Keratinocyte (primary cell): ENCODE results near the gene MAPK9. TPM values are rescaled to one million over a fixed set of nuclear protein-coding genes. Genes with fewer than 3 reads are reported as not detected.

Experiments used
- DNase-seq: peaks from one replicate; pipeline ENCODE4 v3.0.0-alpha.2; 2011; ENCODE audit warnings: low read depth, missing footprints, low spot score
- FAIRE-seq: peaks from 2 replicates; lab custom pipeline; 2011; peaks lifted over from hg19 to GRCh38; lab: Jason Lieb, UNC
- H2AFZ ChIP-seq: 2 replicates; pipeline ENCODE4 v1.6.0; 2012; ENCODE audit warnings: low read length, control low read depth, inconsistent platforms; ENCODE audit not compliant: control insufficient read depth
- H3K27ac ChIP-seq: 2 replicates; pipeline ENCODE4 v1.5.1; 2011; ENCODE audit warnings: low read length; ENCODE audit not compliant: control insufficient read depth, insufficient read depth
- H3K27me3 ChIP-seq: 3 replicates; pipeline ENCODE4 v1.6.0; 2011; ENCODE audit warnings: low read length; ENCODE audit not compliant: control insufficient read depth, insufficient read depth; ENCODE audit errors: extremely low read depth
- H3K36me3 ChIP-seq, 2 experiments: 2 replicates in 1 of 2; 3 replicates in 1 of 2; pipeline ENCODE4 v1.5.1; 2011; ENCODE audit warnings: low read length in 2 of 2, mild to moderate bottlenecking in 1 of 2; ENCODE audit not compliant: control insufficient read depth in 2 of 2, insufficient read depth in 2 of 2; ENCODE audit errors: extremely low read depth in 1 of 2
- H3K4me1 ChIP-seq: 3 replicates; pipeline ENCODE4 v1.5.1; 2011; ENCODE audit warnings: low read length; ENCODE audit not compliant: control insufficient read depth, insufficient read depth; ENCODE audit errors: extremely low read depth
- H3K4me2 ChIP-seq: 3 replicates; pipeline ENCODE4 v1.6.0; 2011; ENCODE audit warnings: low read depth, low read length; ENCODE audit not compliant: control insufficient read depth, insufficient read depth; ENCODE audit errors: extremely low read depth
- H3K4me3 ChIP-seq, 3 experiments: fragments of 200-600 bp in 1 of 3; sonication (generic) in 1 of 3; 2 replicates in 2 of 3; 3 replicates in 1 of 3; pipeline ENCODE4 v1.5.1; 2011 to 2016; ENCODE audit warnings: low read length in 3 of 3, mild to moderate bottlenecking in 3 of 3, control low read depth in 2 of 3, inconsistent platforms in 1 of 3, low read depth in 1 of 3, mixed read lengths in 1 of 3, mixed run types in 1 of 3, moderate library complexity in 1 of 3; ENCODE audit not compliant: control insufficient read depth in 2 of 3, insufficient read depth in 2 of 3; ENCODE audit errors: extremely low read depth in 1 of 3
- H3K79me2 ChIP-seq: 2 replicates; pipeline ENCODE4 v1.6.0; 2012; ENCODE audit warnings: low read length; ENCODE audit not compliant: control insufficient read depth, insufficient read depth
- H3K9ac ChIP-seq: 3 replicates; pipeline ENCODE4 v1.6.0; 2011; ENCODE audit warnings: low read length; ENCODE audit not compliant: control insufficient read depth, insufficient read depth; ENCODE audit errors: extremely low read depth
- H3K9me1 ChIP-seq: 3 replicates; pipeline ENCODE4 v1.6.0; 2011; ENCODE audit warnings: low read length; ENCODE audit not compliant: control insufficient read depth, insufficient read depth; ENCODE audit errors: extremely low read depth
- H3K9me3 ChIP-seq: 2 replicates; pipeline ENCODE4 v1.5.1; 2012; ENCODE audit warnings: low read depth, low read length; ENCODE audit not compliant: control insufficient read depth
- H4K20me1 ChIP-seq: 3 replicates; pipeline ENCODE4 v1.6.0; 2011; ENCODE audit warnings: low read length; ENCODE audit not compliant: control insufficient read depth, insufficient read depth; ENCODE audit errors: extremely low read depth
- EZH2 ChIP-seq: IDR thresholded peaks from one replicate; pipeline ENCODE4 v1.6.1; 2012; ENCODE audit warnings: inconsistent platforms, mild to moderate bottlenecking, low read length, moderate library complexity
- dilution Hi-C: fragments of 300-500 bp; cut with MboI; formaldehyde crosslinking; loops from one replicate; pipeline ENCODE4 v1.7.0; 2020; ENCODE audit warnings: low sequenced_read_pairs; ENCODE audit not compliant: extremely low pct_ligation_motif_present
- polyA plus RNA-seq, 5 experiments: library from polyadenylated mRNA; depleted of rRNA in 3 of 5; stranded (reverse) in 3 of 5; stranded (forward) in 1 of 5; unstranded in 1 of 5; fragments of >200 nt; gene quantifications; 1 replicate in 1 of 5; 2 replicates in 3 of 5; 3 replicates in 1 of 5; pipeline versions ENCODE4 v1.2.1 to v1.2.3, GENCODE V29; 2011 to 2012; ENCODE audit warnings: missing spikeins in 2 of 5, low read depth in 1 of 5, low replicate concordance in 1 of 5
- TF ChIP-seq, protein P1 (sequence below), 3 experiments: IDR thresholded peaks in 1 of 3; conservative IDR thresholded peaks in 1 of 3; optimal IDR thresholded peaks in 1 of 3; 2 replicates in 2 of 3; 3 replicates in 1 of 3; pipeline versions ENCODE3 to v1.5.1; 2011; ENCODE audit warnings: low read length in 3 of 3, mild to moderate bottlenecking in 3 of 3, moderate library complexity in 2 of 3, control low read depth in 1 of 3, inconsistent platforms in 1 of 3; ENCODE audit not compliant: insufficient read depth in 2 of 3; ENCODE audit errors: extremely low read depth in 1 of 3

MAPK9 gene
- polyA plus RNA-seq, 1 donor (not counting 4 experiments of a cell fraction or from before 2014, with no cell fraction given), result 49.4 TPM

DNA sequence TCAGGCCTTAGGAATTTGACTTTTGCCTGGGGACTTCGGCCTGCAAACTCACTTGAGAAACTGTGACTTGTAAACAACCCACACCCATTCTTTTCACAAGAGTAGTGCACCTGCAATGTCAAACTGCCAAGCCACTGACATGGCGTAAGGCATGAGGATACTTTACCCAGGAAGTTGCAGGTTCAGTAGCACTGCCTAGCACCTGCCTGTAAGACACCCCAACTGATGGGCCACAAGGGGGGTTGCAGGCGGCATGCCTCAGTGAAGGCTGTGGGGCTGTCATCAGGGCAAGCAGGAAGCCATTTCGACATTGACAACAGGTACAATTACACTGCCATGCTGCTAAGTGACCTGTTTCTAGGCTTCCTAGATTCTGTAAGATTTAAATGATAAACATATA is 41.6 kb downstream of the MAPK9 start:
- DNase-seq (no peak), FAIRE-seq (no peak)
- Histone ChIP-seq H4K20me1 (no peaks in the 10 kb centered on the region), H3K36me3 (peaks cover 13 to 19% of the 10 kb centered on the region in 2 experiments), H3K4me1 (no peaks in the 10 kb centered on the region), H2AFZ (no peak overlapping the region), H3K4me3 (no peak overlapping the region), H3K9ac (no peak overlapping the region), H3K9me1 (no peaks in the 10 kb centered on the region), H3K27me3 (no peaks in the 10 kb centered on the region), H3K4me2 (no peak overlapping the region), H3K79me2 (no peaks in the 10 kb centered on the region), H3K9me3 (peaks cover 32% of the 10 kb centered on the region), H3K27ac (no peak overlapping the region)
- no peak for TF ChIP-seq EZH2
- TF ChIP-seq, protein P1, sequence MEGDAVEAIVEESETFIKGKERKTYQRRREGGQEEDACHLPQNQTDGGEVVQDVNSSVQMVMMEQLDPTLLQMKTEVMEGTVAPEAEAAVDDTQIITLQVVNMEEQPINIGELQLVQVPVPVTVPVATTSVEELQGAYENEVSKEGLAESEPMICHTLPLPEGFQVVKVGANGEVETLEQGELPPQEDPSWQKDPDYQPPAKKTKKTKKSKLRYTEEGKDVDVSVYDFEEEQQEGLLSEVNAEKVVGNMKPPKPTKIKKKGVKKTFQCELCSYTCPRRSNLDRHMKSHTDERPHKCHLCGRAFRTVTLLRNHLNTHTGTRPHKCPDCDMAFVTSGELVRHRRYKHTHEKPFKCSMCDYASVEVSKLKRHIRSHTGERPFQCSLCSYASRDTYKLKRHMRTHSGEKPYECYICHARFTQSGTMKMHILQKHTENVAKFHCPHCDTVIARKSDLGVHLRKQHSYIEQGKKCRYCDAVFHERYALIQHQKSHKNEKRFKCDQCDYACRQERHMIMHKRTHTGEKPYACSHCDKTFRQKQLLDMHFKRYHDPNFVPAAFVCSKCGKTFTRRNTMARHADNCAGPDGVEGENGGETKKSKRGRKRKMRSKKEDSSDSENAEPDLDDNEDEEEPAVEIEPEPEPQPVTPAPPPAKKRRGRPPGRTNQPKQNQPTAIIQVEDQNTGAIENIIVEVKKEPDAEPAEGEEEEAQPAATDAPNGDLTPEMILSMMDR (optimal IDR thresholded peaks at IDR 0.05 in 1 of 3, IDR thresholded peaks at IDR 0.05 in 1 of 3, conservative IDR thresholded peaks at IDR 0.05 in 1 of 3; ENCODE audit: extremely low read depth in 1 of 3, insufficient read depth in 2 of 3, low read length in 3 of 3), result no peak
- dilution Hi-C loops, result no loop called here

- no peaks in the 10 kb centered on the region for H4K20me1 ChIP-seq
- H3K79me2 ChIP-seq, result no peaks in the 10 kb centered on the region
- dilution Hi-C loops, result no loop called here
- no peak overlapping the region for H3K4me2 ChIP-seq
- no peaks in the 10 kb centered on the region for H3K27me3 ChIP-seq
- TF ChIP-seq EZH2, result no peak
- TF ChIP-seq, protein P1 (optimal IDR thresholded peaks at IDR 0.05 in 1 of 3, IDR thresholded peaks at IDR 0.05 in 1 of 3, conservative IDR thresholded peaks at IDR 0.05 in 1 of 3; ENCODE audit: extremely low read depth in 1 of 3, insufficient read depth in 2 of 3, low read length in 3 of 3), result no peak
- H3K9ac ChIP-seq, result no peak overlapping the region
- H3K9me1 ChIP-seq, result no peaks in the 10 kb centered on the region
- H2AFZ ChIP-seq, result no peak overlapping the region
- H3K9me3 ChIP-seq, result no peaks in the 10 kb centered on the region
- no peaks in the 10 kb centered on the region for H3K4me1 ChIP-seq
- no peak for DNase-seq
- peaks cover 2 to 7% of the 10 kb centered on the region in 2 experiments for H3K36me3 ChIP-seq
- no peak for FAIRE-seq
- no peak overlapping the region for H3K27ac ChIP-seq
- H3K4me3 ChIP-seq, result no peak overlapping the region
These were observed 50.3 kb downstream of the MAPK9 start for GRCh38 chr5:180241600-180241999.
